ENCODE results near the gene ZSWIM6. TPM values are rescaled to one million over a fixed set of nuclear protein-coding genes. Genes with fewer than 3 reads are reported as not detected.
A peak's percentile ranks its signal among the peaks of the same experiment; 100 is the strongest.

The ZSWIM6 gene
- polyA plus RNA-seq (ENCODE audit: insufficient read length in 10 of 10): 10 to 100 TPM in 3 of 10 donors, 1 to 10 TPM in 7; 6.7 to 10.8 (median 9.0) TPM
- long read RNA-seq, donor 1: 0 reads
- long read RNA-seq, donor 2: 0 reads
- long read RNA-seq, donor 3: 0 reads
- long read RNA-seq, donor 4: 0 reads
- long read RNA-seq, donor 5: 0 reads
- long read RNA-seq, donor 6: 0 reads
- long read RNA-seq, donor 7: 0 reads
- long read RNA-seq, donor 8: 0 reads
- long read RNA-seq, donor 9: 0 reads

DNA sequence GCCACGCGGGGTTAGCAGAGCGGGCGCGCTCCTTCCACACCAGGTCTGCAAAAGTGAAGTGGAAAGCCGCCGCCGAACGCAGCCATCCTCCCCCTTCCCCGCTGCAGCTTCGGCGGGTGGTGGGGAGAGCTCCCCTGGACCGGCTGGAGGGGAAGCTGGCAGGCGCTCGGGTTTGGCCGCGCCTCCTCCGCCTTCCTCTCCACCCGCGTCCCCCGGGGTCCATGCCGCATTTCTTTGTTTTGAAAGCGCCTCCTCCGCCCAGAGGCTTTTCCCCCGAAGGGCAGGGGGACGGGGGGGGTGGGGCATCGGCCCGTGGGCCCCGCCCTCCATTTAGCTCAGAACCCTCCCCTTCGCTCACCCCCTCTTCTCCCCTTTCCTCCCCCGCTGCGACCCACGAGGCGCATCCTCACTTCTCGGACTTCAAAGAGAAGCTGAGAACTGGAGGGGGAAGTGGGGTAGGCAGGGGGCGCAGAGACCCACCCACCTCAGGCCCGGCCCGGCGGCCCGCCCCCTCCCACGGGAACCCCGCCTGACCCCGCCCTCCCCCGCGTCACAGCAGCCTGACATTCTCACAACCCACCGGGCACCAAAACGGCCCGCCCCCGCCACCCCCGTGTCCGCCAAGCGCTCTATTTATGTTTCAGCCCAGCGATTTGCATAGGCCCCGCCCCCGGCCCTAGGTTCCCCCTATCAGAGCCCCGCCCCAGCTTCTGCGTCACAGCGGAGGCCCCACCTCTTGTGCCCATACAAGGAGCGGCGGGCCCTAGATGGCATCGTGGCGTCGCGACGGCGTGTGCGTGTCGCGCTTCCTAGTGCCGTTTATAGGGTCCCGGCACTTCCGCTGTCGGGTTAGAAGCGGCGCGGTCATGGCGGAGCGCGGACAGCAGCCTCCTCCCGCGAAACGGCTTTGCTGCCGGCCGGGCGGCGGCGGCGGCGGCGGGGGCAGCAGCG lies at the start of gene ZSWIM6:
TSS of gene ZSWIM6 (plus strand) at position 852 of the 951 bp plus-strand sequence. CDS start at position 867, 15 bp downstream.
- DNase-seq: peak; percentile 99

DNA sequence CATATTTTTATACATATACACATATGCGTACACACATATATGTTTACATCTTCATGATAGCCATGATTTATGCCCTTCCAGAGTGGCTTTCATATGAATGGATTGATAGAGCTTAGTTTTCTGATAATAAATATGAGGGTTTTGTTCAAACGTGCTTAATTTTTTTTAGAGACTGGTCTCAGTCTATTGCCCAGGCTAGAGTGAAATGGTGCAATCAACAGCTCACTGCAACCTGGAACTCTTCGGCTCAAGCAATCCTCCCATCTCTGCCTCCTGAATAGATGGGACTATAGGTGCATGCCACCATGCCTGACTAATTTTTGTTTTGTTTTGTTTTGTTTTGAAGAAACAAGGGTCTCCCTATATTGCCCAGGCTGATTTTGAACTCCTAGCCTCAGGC lies 48.6 kb upstream of the ZSWIM6 start:
- DNase-seq: no peak

DNA sequence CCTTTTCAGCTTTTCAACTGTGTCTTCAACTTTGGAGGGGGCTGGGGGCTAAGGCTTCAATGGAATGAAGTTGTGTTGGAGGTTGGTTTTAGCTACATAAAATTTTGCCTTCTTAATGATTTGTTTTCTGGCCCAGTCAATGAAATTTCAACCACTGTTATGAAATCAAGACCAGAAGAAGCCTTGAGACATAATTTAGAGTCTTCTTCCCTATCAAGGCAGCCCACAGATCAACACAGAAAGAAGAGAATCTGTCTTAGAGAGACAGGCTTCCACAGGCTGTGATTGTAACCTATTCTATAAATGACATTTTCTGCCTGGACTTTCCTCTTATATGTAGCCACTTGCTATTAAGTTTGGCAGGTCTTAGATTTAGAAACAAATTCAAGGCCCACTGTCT lies 46.5 kb upstream of the ZSWIM6 start:
- no peak for DNase-seq

DNA sequence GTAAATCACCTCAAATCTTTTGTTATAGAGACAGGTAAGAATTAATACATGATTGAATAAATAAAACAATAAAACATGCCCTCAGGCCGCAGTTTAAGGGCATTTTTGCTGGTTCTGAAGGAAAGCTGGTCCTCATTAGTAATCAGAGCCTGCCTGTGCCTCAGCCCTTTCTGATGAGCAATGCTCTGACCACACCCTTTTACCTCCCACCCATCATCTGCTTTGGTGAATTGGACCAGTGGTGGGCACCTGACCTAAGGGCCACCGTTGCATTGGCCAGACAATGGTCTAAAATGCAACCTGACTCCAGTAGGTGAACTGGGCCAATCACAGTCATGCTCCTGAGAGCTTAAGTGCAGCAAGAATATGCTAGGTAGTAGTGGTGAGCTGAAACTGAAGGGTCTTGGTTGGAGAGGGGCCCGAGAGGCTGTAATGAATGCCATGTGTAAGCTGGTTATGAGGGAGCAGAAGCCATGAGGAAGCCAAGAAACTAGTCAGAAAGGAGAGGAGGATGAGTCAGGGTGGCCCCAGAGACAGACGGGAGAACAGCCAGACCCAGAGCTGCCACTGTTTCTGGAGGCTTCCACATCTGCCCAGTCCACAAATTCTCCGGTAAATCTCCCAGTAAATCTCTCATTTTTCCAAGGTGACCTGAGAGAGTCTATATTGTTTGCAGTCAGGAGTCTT lies 45.5 kb upstream of the ZSWIM6 start:
- DNase-seq: no peak

DNA sequence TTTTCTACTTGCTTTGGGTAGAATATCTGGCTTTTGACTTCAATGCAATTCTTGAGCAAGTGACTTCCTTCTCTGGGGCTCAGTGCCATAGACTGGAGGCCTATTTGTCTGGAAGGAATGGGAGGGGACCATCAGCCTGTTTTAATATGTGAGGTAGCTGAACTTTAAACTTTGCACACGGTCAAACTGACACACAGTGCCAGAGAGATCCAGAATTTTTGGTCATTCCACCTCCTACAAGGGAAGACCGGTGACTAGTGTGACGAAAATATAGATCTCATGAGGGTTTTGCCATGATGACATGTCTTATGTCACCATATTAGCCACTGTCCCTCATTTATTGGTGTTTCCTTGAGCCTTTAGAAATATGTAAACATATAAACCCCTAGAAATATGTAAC lies 44.6 kb upstream of the ZSWIM6 start:
- no peak for DNase-seq

DNA sequence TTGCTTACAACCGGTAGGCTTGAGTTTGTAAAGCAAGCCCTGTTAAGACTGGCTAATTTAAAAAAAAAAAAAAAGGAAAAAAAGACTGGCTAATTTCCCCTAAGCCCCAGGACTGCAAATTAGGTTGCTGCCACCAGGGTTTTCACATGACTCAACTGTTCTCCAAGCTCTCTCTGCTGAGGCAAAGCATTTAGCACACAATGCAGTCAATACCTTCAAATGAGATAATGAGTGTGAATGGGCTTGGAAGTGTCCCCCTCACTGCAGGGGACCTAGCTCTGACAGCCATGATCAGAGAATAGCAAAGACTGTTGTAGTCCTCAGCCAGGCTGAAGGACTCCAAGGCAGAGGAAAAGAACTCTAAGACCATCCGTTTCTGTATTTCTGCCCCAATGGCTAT lies 42.8 kb upstream of the ZSWIM6 start:
- no peak for DNase-seq

DNA sequence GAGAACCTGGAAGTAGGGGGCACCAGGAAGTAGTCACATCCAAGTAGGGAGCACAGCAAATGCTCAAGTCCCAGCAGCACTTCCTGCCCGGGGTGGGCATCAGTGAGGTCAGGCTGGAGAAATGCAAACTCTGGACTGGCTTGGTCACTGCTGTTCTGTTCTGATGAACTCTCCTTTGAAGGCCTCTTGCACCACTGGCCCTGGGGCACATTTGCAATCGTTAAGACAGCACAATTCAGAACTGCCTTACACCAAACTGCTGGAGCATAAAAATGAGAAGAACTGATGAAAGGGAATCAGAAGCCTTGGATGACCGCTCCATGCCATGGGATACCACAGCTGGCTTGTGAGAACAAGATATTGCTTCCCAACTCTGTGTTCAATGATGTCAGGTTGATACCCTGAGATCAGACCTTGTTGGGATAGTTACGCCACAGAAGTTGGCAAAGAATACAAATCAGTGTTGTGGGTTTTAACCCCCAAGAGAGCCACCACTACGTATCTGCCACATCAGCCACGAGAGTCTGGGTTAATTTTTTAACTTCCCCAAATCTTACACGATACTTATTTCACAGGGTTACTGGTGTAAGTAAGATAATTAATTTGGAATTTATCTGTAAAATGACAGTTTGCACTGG lies 42.3 kb upstream of the ZSWIM6 start:
- DNase-seq: no peak

DNA sequence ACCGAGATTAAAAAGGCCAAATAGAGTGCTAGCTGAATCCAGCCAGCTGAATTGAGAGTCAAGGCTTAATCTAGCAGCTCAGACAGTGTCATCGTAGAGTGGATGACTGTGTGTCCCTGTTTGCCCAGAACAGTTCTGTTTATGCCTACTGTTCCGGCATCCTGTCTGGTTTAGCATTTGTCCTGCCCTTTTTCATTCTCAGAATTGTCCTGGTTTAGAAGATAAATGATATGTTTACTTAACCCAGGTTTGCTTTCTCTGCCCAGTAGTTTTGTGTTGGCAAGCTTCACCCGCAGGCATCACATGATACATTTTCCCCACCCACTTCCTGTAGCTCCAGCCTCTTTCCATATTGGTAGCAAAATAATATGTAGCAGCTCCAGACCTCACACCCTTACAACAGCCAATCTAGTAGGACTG lies 41.3 kb upstream of the ZSWIM6 start:
- no peak for DNase-seq

DNA sequence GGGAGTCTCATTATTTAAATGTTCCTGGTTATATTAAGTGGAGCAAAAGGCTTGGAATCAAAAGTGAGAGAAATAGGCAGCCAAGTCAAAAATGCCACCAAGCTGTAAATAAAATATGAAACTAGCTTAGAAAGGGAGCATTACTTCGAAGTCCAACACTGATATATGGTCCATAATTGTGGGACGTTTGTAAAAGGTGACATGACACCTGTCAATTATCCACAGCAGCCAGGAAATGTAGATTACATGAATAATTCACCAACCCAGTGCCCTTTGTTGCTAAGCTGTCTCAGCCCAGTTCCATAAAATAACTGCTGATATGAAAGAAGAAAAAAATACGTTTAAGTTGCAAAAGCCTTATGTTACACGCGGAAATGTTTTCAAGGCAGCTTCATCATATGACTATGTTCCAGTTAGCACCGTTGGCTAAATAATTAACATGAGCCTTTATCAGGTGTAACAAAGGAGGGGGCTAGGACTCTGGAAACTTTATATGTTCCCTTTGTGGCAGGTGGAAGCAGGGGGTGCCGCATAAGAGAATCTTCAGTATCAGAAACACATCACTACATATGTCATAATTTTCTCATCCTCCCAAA lies 39.9 kb upstream of the ZSWIM6 start:
- DNase-seq: no peak

DNA sequence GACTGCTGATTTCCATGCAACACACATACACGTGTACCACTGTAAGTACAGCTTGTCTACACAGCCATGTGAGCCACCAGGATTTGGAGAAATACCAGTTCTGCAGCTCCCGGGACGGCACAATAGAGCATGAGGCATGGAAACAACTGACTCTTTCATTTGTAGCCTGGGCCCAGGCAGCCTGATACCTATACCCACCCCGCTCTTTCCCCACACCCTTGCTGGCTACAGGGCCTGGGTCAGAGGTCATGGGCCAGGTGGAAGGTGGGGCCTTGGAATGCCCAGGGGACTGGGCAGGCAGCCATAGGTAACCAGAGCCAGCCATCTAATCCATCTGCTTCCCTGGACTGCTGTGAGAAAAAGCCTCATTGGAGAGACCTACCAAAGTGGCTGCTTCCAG lies 39.0 kb upstream of the ZSWIM6 start:
- no peak for DNase-seq

DNA sequence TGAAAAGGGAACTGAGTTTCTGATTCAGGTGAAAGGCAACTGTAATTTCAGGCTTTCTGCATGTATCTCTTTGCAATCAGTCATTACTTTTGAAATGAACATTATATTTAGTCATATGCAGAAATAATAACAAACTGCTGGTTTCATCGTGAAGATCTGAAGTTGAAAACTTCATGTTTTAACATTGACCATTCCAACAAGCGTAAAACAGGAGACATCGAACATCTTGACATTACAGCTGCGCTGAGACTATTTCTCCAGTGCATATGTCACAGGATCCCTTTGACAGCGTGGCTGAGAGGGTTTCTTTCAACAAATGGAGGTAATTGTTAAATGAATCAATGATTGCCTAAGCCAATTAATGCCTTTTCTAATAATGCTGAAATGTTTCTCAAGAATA lies 38.2 kb upstream of the ZSWIM6 start:
- no peak for DNase-seq

DNA sequence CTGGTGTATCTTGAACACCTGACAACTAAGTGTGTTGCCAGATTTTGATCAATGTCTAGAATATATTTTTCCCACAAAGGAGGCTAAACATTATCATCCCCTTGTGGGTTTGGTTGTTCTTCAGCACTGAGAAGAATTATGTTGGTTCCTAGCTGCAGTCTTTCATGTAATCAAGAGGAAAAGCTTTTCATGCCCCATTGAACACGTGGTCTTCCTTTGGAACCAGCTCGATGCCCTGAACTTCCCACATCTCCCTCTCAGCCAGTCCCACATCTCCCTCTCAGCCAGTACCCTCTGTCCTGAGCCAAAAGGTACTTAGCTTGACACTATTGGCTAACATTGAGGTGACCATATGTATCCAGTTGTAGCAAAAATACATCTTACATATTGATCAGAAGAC lies 36.7 kb upstream of the ZSWIM6 start:
- no peak for DNase-seq

DNA sequence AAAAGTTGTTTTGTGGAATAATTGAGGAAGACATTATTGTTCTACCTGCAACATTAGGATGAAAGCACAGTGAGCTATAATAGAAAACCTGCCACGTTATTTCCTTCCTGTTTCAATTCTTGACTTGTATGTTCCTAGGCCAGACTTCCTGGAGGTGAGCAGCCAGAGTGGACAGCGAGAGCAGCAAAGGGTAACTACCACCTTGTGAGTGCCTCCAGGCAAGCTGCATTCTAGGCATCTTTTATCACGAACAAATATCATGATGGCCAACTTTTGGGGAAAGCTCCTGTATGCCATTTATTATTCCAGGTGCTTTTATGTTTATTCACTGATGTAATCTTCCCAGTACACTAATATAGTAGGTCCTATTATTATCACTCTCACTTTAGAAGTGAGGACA lies 34.0 kb upstream of the ZSWIM6 start:
- no peak for DNase-seq

DNA sequence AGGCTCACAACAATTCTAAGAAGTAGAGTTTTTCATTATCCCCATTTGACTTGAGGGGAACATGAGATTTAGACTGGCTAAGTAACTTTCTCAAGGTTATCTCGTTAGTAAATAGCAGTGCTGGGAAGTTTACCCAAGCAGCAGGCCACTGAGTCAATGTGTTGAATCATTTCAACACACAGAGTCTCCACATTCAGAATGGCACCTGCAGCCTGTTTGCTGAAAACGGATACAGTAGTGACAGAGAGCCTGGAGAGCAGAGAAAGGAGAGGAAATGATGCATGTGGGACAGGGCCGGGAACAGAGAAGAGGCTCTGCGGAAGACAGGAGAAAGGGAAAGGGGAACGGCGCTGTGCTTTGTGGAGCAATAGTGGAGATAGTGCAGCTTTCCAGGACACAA lies 33.5 kb upstream of the ZSWIM6 start:
- no peak for DNase-seq

DNA sequence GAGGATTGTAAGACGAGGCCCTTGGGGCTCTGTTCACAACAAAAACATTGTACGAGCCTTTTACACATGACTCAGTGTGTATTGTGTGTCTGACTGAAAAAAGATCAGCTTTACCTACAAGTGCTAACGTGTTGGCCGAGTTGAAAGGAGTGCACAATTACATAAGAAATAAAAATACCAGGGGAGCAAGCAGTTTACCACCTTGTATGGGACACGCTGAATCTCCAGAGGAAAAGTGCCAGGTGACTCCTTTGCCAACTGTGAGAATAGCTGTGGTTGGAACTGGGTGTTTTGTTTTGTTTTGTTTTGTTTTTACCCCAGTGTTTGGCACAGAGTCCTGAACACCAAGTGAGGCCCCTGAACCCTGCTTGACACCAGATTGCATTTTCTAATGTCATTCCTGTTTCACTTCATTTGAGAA lies 32.8 kb upstream of the ZSWIM6 start:
- DNase-seq: no peak

DNA sequence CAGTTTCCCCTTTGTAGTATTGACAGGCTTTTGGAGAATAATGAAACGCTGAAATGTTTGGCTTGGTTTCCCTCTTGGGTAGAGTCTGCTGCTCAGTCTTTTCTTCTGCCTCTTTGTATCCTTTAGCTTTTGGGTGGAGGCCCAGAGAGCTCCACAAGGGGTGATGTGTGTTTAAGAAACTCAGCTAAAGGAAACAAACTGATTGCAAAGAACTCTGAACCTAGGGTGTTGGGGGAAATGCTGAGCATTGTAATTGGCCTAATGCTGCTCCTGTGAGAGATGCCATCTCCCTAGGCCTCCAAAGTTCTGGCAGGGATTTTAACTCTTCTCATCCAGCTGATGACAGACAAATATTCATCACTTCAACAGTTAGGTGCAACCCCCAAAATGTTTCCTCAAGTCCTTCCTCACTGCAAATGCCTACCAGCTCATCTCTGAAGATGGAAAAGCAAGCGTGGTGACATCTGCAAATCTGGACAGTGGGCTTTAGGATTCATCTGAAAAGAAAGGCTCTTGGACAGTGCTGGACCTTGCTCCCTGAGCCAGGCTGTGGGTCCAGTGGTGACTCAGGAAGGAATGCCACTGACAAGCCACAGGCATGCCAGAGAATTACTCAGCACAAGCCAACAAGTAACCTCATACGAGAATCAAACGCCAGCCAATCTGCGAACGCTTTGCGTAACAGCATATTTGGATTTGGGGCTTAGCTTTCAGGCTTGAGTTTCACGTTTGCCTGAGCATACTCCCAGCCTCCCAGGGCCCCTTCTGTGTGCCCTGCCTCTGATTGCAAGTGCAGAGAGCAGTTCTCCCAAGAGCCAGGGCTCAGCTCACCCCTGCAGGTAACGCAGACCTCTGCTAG lies 30.5 kb upstream of the ZSWIM6 start:
- peak; percentile 51 to 96 (median 57) for DNase-seq

DNA sequence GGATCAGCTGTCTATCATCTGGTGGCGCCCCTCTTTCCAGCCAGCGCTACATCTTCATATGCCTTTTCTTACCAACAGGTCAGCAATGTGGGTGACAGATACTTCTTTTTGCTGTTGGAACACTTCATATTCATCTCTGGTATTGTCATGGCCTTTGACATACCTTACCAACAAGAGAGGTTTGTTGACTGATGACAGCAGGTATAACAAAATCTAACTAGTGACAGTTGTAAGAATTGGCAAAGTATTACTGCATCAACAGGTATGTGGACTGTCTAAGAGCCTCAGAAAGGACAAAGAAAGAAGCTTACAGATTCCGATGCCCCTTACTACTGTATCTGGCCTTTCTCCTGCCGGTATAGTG lies 29.9 kb upstream of the ZSWIM6 start:
- DNase-seq: no peak

DNA sequence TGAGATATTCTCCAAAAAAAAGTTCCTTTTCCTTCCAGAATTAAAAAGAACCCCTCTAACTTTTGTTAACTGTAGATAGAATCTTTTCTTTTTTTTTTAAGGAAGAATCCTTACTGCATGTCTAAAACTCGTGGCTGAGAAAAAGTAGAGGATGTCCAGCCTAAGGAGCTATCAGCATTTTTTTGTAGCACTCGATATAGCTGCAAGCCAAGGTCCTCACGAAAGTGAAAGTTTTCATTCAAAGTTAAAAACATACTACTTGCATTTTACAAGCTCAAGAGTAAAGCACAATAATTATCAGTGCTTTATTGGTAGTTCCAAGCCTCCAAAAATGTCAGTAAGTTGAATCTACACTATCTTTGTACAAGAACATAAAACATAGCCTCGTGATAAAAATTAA lies 28.7 kb upstream of the ZSWIM6 start:
- no peak for DNase-seq

DNA sequence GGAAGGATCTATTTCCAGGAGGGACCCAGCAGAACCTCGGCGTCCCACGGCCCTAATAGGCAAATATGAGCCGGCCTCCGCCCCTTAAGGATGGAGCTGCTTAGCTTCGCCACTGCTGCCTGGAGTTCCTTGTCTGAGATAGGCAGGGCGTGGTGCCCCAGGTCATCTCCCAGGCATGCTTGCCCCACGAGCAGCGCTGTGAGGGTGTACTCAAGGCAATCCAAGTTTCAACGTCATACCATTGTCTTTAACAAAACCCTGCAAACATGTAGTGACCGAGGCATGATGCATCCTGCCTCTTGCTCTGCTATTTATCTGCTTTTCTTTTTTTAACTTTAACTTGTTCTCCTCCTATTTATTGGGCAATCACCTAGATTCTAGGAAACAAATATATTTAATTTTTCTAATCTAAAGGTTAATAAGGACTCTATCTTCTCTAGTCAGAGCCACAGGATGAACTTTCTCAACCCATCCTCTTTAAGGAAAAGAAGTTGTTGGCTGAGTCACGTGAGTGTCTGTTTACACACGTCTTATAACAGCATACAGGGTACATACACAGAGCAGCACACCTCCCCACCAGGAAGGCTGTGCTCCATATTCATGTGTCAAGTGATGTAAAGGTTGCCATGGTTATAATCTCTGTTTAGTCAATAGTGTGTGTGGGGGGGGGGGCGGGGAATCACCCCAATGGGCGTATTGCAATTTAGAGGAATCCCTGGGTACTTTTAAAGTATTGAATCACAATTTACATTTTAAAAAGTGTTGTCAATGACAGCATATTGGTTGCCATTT lies 27.3 kb upstream of the ZSWIM6 start:
- DNase-seq: no peak

Measured in muscle of back (tissue), 13 donors.